ENCODE results near the gene SLC35F6.

DNA sequence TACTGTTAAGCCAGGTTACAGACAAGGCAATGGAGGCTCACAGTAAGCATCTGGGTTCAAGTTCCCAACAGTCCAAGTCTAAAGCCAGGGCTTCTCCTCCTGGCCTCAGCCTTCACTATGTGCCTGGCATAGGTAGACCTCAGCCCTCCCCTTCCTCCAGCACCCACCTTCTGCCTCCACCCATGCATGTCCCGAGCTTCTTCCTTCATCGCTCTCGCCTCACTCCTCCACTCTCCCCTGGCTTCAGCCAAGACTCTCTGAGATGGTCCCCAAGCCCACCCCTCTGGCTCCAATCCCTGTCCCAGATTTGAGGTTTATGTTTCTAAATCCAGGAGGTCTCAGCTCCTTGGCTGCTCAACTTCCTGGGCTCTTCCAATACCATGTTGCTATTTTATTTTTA lies 48.6 kb downstream of the SLC35F6 start:
- TF ChIP-seq, protein P1, sequence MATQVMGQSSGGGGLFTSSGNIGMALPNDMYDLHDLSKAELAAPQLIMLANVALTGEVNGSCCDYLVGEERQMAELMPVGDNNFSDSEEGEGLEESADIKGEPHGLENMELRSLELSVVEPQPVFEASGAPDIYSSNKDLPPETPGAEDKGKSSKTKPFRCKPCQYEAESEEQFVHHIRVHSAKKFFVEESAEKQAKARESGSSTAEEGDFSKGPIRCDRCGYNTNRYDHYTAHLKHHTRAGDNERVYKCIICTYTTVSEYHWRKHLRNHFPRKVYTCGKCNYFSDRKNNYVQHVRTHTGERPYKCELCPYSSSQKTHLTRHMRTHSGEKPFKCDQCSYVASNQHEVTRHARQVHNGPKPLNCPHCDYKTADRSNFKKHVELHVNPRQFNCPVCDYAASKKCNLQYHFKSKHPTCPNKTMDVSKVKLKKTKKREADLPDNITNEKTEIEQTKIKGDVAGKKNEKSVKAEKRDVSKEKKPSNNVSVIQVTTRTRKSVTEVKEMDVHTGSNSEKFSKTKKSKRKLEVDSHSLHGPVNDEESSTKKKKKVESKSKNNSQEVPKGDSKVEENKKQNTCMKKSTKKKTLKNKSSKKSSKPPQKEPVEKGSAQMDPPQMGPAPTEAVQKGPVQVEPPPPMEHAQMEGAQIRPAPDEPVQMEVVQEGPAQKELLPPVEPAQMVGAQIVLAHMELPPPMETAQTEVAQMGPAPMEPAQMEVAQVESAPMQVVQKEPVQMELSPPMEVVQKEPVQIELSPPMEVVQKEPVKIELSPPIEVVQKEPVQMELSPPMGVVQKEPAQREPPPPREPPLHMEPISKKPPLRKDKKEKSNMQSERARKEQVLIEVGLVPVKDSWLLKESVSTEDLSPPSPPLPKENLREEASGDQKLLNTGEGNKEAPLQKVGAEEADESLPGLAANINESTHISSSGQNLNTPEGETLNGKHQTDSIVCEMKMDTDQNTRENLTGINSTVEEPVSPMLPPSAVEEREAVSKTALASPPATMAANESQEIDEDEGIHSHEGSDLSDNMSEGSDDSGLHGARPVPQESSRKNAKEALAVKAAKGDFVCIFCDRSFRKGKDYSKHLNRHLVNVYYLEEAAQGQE (IDR thresholded peaks at IDR 0.05; ENCODE audit: insufficient read depth in 1 of 2, low read depth in 2 of 2, low read length in 2 of 2) = no peak
- no peak for TF ChIP-seq TAF1 (IDR thresholded peaks at IDR 0.05; ENCODE audit: borderline replicate concordance, insufficient read depth, low read length)
- TF ChIP-seq POLR2AphosphoS5 (IDR thresholded peaks at IDR 0.05; ENCODE audit: low read depth, low read length) = no peak

Data from PFSK-1 (cell line).